ENCODE measurements around the gene LMTK2.

LMTK2 gene

DNA sequence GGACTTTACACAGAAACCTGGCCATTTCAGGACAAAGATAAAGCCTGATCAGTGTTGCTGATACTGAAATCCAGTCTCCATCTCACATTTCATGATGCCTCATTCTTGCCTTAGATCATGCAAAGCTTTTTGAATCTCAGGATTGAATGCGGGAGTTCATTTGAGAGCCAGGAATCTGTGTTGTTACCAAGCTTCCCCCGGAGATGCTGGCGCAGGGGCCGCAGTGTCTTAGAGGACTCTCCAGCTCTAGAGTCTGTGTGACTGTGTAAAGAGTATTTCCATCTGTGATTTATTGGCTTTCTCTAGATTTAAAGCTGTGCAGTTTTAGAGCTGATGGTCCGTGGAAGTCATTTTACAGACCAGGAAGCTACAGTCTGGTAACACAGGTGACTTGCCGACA lies 32.0 kb downstream of the LMTK2 start:
- DNase-seq: no peak

DNA sequence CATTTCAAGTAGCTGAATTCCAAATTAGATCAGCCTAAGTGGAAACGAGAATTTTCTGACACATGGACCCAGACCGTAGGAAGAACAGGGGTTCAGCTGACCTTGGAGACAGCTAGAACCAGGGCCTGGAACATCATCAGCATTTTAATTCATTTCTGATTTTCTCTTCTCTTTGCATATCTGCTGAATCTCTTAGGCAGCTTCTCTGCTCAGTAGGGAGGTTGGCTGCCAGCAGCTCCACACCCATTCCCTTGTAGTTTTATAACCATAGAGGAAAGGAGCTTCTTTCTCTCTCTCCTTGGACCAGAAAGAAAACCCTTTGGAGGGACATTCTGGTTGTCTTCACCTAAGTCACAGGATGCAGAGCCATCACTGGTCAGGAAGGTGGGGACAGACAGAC lies 36.0 kb downstream of the LMTK2 start:
- no peak for DNase-seq

DNA sequence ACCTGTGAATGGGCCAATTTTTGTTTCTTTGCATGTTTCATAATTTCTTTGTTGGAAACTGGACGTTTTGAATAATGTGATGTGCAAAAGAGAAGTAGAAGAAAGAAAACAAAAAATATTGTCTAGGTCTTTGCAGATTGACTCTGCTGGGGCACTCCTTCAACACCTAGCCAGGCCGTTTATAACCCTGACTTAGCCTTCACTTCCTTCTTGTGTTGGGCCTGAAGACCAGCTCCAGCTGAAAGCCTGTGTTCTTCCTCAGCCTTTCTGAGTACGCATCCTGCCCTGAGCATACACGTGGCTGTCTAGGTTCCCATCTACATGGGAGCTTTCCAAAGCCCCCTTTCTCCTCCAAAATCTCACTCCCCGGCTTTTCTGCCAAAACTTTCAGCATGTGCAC lies 41.9 kb downstream of the LMTK2 start:
- no peak for DNase-seq

DNA sequence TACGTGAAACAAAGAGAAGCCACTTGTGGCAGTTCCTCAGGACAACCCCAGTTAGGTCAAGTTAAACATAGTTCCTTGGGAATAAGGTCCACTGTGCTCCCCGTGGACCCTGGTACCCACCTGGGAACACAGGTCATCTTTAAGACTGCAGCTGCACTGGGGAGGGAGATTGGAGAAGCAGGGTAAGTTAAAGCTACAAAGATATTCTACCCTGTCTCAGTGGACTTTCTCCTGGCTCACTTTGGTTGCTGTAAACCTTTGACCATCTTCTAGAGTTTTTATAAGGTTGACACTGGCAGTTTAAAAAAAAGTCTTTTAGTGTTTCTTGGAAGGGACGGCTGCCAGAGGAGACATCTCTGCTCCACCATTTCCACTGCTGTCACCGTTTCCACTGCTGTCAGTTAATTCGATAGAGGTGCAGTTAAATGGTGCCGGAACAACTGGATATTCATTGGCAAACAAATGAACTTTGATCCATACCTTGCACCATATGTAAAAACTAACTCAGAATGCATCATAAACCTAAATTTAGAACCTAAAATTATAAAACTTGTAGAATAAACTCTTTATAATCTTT lies 42.5 kb downstream of the LMTK2 start:
- DNase-seq: no peak

DNA sequence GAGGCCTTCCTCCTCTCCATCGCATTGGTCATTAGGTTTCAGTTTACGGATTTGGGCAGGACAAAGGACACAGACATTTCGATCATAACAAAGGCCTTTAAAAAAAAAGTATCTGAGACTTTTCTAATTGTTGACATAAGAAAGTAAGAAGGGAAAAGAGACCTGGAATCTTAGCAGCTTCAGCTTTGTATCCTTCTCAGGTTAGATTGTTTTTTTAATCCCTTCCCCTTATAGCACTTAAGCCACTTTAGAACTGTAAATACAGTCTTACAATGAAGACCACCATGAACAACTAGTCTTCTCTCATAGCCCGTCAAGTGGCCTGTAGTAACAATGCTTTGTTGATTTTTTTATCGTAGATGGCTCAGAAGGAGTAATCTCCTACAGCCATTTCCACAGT lies 45.2 kb downstream of the LMTK2 start:
- no peak for DNase-seq

GRCh38 chr7:98156700-98157099 lies 50.0 kb downstream of the LMTK2 start:
- DNase-seq: no peak

DNA sequence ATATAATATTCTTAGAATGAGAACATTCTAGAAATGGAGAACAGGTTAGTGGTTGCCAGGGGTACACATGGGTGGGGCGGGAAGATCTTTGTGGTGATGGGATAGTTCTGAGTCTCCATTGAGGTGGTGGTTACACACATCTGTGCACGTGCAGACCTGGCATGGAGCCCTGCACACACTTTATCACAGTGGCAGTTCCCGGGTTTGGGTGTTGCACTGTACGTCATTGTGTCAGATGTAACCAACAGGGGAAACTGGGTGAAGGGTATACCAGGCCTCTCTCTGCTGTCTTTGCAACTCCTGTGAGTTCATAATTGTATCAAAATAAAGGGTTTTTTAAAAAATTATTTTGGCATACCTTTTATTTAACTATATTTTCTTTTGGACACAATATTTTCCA lies 51.1 kb downstream of the LMTK2 start:
- DNase-seq: no peak

- no peak for DNase-seq
Observed at GRCh38 chr7:98162758-98163157, 56.1 kb downstream of the LMTK2 start.

DNA sequence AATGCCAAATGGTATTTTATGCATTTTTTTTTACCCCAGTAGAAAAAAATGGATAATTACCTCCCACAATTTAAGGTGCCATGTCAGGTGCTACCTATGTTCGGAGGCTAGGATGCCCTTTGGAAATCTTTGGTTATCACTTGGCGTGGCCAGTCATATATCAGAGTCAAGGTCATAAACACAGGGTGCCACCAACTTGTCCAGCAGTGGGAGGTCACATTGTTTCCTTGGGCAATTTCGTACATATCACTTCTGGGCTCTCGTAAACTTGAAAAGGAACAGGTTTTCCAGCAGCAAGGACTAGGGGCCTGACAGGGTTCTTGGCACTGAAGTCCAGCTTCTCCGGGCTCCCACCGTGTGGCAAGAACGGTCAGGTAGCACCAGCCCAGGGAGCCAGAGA lies 56.6 kb downstream of the LMTK2 start:
- DNase-seq: no peak

- no peak for DNase-seq
Observed at GRCh38 chr7:98163704-98164494, 57.2 kb downstream of the LMTK2 start.

- DNase-seq: peak; percentile 57
Observed at GRCh38 chr7:98165827-98166667, 59.4 kb downstream of the LMTK2 start.

DNA sequence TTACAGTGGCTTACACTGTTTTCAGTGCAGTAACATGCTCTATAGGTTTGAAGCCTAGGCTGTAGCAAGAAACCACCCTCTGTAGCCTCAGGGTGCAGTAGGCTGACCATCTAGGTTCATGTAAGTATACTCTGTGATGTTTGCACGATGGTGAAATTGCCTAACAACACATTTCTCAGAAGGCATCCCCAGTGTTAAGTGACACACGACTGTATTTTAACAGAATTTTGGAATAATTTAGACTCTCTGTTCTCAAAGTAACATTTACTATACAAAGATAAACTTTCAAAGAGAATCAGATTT lies 60.0 kb downstream of the LMTK2 start:
- no peak for DNase-seq

- no peak for DNase-seq
Observed at GRCh38 chr7:98167653-98168052, 61.0 kb downstream of the LMTK2 start.

GRCh38 chr7:98168181-98168903 lies 61.7 kb downstream of the LMTK2 start:
- DNase-seq: peak; percentile 51

- DNase-seq: no peak
Observed at GRCh38 chr7:98168904-98169621, 62.4 kb downstream of the LMTK2 start.

DNA sequence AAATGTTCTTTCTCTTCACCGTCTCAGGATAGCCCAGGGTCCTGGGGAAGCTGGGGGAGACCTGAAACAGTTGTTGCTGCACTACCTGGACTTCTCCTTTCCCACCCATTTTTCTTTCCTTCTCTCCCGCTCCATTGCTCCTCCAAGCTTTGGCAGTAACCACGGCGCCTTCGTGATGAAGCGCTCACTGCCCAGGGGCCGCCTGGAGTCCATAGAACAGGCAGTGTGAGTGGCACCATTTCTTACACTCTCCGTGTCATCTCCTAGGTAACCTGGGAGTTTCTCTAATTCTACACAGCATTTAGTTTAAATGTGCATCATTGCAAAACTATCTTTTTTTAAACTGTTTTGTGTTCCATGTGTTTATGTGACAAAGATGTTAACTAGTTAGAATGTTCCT lies 64.3 kb downstream of the LMTK2 start:
- no peak for DNase-seq

GRCh38 chr7:98171449-98171848 lies 64.8 kb downstream of the LMTK2 start:
- DNase-seq: no peak

DNA sequence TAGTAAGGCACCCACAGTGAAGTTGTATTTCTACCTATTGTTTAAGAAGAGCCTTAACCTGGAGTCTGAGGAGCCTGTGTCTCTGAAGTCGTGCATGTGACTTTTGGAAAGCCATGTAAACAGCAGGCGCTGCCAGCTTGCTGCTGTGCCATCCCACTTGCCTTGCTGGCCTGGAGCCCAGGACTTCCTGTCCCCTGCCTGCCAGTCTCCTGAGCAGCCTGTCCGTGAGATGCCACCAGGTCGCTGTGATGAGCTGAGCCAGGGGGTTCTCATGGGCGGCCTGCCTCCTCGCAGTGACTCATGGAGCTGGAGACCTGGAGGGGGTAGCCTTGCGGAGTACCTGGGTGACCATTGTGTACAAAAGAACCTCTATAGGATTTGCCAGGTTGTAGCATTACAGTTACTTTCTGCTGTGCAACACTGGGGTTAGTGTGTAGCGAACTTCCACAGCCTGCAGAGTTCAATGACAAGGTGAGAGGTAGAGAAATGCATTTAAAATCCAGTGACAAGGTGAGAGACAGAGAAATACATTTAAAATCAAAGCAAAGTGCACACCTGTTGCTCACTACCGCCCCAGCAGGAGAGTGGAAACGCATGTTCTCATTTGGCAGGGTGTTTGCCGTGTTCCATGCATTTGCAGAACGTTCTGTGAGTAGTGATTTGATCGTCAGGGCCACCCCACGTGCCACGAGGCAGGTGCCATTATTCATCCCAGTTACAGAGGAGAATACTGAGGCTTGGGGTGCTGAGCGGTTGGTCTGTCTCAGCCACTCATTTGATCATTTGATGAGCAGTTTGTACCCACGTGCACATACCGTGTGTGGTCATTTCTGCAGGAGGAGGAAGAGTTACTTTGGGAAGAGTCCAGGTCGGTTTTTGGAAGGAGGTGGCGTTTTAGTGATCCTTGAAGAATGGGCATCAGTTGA lies 67.9 kb downstream of the LMTK2 start:
- DNase-seq: no peak

DNA sequence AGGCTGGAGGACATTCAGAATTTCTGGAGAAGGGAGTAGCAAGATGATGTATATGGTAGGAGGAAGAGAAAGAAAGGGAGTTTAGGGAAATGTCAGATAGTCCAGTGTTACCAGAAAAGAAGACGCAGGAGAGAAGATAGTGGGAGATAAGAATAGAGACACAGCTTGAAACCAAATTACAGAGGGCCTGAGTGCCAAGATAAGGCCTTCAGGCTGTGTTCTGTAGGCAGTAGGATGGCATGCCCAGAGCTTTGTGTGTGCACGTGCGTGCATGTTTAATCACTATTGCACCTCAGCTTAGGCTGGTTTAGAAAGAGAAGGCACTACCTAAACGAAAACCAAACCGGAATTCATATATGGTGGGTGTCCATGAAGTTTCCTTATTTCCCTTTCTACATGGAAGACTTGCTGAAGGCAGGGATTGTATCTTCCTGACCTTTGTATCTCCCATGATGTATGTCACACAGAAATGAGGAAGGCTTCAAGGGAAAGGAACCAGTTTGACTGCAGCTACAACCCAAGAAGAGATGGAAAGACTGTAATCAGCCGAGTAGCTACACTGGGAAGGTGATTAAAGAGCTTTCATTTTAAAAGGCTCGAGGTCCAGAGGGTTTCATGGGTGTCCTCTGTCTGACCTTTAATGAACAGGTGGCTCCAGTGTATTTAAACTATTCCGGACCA lies 68.7 kb downstream of the LMTK2 start:
- no peak for DNase-seq

- DNase-seq: no peak
Observed at GRCh38 chr7:98177553-98177952, 70.9 kb downstream of the LMTK2 start.

- DNase-seq: no peak
Observed at GRCh38 chr7:98178321-98178720, 71.7 kb downstream of the LMTK2 start.
